NCI-H1105 (cell line): ENCODE data around the gene CDADC1.
"Not testable (repeated sequence)": the region's sequence is repeated elsewhere in the genome, so short reads cannot be mapped to it uniquely, and the experiment has no call there.

Source experiments
- DNase-seq: peaks from one replicate; lab custom pipeline; 2025; lab: John Stamatoyannopoulos, UW

CDADC1 gene

DNA sequence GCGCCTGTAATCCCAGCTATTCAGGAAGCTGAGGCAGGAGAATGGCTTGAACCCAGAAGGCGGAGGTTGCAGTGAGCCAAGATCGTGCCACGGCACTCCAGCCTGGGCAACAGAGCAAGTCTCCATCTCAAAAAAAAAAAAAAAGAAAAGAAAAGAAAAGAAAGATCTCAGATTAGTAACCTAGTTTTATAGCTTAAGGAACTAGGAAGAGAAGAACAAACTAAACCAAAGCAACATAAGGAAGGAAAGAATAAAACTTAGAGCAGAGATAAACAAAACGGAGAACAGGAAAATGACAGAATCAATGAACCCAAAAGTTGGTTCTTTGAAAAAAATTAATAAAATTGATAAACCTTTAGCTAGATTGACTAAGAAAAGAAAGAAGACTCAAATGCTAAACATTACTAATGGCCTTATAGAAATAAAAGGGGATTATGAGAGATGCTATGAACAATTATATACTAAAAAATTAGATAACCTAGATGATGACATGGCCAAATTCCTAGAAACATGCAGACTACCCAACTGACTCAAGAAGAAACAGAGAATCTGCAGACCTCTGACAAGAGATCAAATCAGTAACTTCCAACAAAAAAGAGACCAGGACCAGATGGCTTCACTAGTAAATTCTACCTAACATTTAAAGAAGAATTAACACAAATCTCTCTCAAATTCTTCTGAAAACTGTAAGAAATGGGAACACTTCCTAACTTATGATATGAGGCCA is 68.2 kb downstream of the CDADC1 start:
- DNase-seq, result no peak

DNA sequence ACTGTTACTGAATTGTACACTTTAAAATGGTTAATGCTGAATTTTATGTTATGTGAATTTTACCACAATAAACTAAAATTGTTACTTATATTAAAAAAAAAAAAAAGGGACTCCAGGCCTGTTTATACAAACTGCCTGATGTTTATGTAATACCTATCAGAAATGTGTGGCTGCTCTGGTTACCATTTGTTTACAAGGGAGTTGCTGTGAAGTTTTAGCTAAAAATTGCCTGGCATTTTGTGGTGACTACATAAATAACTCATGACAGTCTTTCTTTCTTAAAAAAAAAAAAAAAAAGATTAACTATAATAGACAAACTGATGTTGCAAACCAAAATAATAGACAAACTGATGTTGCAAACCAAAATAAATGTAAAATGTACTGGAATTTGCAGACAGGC is 71.8 kb downstream of the CDADC1 start:
- DNase-seq, result no peak

DNA sequence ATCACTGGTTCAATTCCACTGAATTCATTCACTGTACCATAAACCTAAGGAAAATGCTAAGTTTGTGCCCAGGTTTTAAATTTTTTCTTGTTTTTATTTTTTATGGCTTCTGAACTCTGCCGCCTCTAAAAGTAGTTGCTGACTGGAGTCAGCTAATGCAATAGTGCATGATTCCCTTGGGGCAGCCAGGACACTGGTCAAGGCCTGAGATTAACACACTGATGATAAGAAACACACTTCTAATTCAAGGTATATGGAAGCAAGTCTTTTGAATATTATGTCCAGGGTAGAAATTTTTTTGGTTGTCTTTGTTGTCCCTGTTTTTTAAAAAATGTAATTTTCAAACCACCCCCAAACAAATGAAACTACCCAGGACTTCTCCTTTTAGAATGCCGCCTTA is 72.2 kb downstream of the CDADC1 start:
- no peak for DNase-seq

DNA sequence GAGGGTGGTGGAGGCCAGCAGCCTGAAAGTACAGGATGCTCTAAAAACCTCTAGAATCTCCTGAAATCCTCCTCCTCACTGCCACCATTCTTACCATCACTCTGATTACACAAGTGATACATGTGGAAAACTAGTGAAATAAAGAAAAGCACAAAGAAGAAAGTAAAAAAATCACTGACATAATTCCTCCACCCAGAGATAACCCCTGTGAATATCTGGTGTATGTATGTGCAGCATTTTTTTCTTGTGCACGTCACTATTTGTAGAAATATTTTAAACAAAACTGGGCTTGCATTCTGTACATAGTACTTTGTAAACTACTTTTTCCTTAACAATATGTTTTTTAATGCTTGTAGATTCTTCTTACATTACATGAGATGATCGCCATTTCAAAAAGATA is 73.2 kb downstream of the CDADC1 start:
- DNase-seq, result no peak

DNA sequence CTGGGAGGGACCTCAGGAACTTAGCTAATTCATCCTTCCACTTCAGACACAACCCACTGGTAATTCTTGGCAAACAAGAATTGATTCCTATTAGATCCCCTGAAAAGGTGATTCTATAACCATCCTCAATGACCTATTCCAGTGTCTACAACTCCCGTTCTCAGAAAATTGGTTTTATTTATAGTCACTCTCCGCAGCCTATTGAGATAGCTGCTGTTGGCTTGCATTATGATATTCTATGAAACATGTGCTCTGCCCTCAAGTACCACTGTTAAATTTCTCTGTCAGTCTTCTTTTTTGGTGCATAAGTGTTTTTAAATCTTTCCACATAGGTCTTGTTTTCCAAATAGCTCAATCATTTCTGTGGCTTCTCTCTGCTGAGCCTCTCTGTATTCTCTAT is 75.0 kb downstream of the CDADC1 start:
- no peak for DNase-seq

DNA sequence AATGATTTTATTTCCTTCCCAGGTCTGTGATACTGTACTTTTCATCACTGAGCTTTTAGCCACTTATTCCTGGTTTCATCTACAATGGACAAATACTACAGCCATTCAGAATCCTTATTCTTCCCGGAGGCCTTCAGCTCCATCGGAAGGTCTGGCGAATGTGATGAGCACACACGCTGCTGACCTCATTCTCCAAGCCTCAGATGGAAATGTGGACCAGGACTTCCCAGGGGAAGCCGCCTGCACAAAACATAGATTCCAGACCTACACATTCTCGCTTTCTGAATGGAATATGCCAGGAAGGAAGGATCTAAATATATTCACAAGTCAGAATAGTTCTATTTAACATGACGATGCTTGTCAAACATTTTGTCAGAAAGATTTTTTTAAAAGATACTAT is 75.6 kb downstream of the CDADC1 start:
- DNase-seq, result no peak

DNA sequence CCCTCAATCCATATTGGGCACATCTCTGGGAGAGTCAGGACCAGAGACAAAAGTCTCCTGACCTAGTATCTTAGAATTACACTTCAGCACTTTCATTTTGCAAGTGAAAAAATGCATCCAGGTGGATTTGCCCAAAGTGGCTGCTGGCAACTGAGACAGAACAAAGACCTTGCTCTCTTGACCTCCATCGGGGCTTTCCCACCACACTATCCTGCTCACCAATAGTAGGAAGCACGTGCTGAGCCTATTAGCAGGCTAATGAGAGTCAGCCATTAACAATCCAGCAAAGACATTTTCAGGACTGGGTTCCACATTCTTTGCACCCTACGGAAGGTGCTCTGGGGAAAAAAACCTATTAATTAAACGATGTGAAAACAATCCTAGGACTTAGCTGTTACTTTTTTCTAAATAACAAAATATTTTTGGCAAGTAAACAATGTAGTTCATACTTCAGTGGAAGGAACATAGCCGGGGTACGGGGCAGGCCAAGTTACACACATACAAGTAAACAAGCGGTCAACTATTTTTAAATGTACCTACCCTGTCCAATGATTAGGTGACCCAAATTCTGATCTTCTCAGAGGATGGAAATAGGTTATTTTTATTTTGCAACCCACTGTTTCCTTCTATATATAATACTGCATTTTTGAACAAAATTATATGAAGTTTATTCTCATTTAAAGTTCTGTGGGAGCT is 78.6 kb downstream of the CDADC1 start:
- DNase-seq, result no peak

DNA sequence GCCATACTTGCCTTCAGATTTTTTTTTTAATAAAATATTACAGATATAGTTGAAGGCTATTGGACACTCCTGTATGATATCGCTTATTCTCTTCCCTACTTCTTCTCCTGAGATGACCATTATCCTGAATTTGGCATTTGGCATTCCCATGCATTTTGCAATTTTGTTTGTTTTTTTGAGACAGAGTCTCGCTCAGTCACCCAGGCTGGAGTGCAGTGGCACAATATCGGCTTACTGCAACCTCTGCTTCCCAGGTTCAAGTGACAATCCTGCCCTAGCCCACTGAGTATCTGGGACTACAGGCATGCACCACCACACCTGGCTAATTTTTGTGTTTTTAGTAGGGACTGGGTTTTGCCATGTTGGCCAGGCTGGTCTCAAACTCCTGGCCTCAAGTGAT is 79.4 kb downstream of the CDADC1 start:
- DNase-seq, result not testable (repeated sequence)

DNA sequence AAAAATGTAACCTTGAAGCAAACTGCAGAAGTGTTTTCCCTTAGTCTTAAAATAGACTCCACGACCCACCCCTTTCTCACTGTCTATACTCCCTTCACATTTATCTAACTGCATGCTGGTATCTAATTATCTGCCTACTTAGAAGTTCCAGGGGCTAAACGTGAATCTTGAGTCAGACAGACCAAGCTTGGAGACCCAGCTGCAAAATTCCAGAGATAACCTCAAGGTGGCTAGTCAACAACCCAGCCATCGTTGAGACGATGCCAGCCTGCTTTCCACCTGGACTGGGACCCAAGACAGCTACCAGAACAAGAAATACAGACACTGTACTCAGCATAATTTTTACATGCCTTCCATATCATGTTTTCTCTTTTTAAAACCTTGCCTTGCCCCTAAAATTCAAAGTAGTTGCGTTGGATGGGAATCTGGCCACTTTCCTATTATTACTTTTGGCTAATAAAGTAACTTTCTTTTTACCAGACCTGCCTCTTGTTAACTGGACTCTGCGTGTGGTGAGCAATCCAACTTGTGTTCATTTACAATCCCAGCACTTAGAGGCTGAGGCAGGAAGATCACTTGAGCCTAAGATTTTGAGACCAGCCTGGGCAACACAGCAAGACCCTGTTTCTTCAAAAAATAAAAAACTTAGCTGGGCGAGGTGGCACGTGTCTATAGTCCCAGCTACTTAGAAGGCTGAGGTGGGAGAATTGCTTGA is 82.3 kb downstream of the CDADC1 start:
- DNase-seq, result no peak

DNA sequence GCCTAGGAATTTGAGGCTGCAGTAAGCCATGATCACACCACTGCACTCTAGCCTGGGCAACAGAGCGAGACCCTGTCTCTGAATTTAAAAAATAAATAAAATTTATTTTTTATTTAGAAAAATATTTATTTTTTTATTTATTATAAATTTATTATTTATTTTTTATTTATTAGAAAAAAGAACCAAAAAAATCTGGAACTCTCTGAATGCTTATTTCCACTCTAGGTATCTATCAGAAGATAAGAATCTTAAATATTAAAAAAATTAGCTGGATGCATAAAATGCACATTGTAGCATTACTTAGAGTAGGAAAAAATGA is 82.8 kb downstream of the CDADC1 start:
- DNase-seq, result no peak

DNA sequence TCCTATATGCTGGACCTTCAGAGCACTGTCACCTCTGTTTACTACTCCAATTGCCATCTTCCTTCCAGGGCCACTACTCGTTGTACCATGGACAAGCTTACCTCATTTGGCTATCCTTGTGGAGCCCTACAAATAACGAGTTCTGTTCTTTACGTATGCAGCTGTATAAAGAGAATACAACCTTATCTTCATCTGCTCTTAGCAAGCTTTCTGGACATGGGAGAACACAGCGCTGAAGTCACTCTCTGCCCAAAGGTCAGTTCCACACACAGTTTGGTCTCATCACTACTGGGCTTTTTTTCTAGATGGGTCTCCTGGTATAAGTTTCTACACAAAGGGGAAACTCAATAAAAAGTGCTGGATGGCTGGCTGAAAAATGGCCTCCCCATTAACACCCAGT is 88.9 kb downstream of the CDADC1 start:
- no peak for DNase-seq

DNA sequence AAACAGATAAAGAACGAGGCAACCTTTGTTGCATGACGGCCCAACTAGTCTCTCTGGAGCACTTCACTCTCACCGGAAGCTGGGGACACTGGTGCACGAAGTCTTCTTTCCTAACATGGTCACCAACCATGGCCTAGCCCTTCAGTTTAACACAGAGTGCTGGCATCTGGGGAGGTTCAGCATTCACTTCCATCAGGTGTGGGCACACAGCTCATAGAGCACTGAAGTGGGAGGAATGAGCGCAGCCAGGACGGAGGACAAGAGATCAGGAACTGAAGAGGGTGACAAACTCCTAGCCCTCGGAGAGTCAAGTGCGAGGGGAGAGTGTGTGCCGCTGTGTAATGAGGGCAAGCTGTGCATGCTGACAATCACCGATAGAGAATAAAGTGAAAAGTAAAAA is 92.4 kb downstream of the CDADC1 start:
- no peak for DNase-seq

DNA sequence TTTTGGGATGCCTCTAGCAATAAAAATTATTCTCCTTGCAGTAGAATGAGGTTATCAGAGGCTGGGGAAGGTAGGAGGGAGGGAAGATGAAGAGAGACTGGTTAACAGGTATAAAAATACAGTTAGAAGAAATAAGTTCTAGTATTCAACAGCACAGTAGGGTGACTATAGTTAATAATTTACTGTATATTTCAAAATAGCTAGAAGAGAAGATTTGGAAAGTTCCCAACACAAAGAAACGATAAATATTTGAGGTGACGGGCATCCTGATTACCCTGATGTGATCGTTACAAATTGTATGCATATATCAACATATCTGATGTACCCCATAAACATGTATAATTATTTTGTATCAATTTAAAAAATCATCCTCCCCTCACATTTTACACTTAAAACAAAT is 93.8 kb downstream of the CDADC1 start:
- no peak for DNase-seq

DNA sequence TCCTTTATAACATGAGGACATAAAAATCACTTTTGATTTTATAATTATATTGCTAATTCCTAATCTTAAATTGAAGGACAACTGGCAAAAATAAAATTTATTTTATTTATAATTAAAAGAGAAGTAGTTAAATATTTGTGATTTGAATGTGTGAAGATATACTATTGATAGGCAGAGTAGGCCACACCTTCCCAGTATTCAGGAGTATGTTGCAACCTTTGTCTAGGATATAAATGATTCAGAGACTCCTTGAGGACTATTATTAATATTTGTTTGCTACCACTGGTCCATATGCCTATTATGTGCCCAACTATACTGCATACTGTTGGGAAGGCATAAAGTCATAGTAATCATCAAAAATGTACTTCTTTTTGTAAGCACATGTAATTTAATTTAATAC is 94.2 kb downstream of the CDADC1 start:
- DNase-seq, result no peak

DNA sequence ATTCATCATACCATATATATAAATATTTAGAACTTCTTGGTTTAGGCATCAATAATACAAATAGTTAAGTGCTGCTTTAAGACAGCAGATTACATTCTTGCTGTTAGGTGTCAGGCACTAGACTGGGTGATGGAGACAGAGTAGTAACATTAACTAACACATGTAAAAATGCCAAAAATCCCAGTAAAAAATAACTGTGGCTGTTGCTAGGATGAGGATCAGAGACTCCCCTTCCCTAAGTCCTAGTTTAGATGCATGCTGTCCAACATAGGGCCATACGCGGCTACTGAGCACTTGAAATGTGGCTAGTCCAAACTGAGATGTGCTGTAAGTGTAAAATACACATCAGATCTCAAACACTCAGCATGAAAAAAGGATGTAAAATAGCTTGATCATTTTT is 94.7 kb downstream of the CDADC1 start:
- DNase-seq, result no peak
